Measurements from ENCODE around the gene DNAJB1. TPM values are rescaled to one million over a fixed set of nuclear protein-coding genes. Genes with fewer than 3 reads are reported as not detected.

DNAJB1 gene
- total RNA-seq, 2 experiments from 2014 or later = 48.1 to 49.5 TPM

DNA sequence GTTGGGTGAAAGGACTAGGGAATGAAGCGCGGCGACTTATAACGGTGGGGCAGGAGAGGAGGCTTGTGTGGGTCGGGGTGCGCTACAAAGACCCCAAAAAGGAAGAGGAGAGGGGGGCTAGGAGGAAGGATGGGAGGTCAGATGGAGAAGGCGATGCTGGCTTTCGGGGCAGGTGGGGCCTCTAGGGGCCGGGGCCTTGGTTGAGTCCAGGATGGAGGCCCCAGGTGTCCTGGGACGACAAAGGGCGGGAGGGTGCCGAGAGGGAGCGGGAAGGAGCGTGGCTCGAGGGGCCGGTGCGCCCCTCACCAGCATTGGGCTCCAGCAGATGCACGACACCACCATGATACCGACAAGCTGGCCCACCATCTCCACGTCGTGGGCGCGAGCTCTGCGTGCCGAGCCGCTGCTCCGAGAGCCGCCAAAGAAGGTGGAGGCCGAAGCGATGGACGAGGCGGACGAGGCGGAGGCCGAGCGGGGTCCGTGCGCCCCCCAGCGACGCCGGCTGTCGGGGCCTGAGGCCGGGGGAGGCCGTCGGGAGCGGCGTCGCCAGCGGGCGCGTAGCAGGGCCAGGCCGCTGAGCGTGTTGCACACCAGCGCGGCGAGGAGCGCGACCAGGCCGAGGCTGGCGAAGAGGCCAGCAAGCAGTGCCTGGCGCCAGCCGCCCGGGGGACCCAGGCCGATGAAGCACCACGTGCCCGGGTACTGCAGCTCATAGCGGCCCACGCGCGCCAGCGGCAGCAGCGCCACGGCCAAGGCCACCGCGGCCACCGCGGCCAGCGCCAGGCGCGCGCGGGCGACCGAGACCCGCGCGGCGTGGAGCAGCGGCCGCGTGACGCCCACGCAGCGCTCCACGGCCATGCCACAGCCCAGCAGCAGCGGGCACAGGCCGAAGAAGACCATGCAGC is 44.9 kb downstream of the DNAJB1 start:
- no peak overlapping the region for H3K27ac Mint-ChIP-seq
- peak overlapping the region; percentile 47 for H3K4me3 Mint-ChIP-seq
- peaks cover 31% of the 10 kb centered on the region for H3K4me1 Mint-ChIP-seq (ENCODE audit: low read depth)
- no peak for DNase-seq
- H3K9me3 Mint-ChIP-seq = no peaks in the 10 kb centered on the region
- intact Hi-C loops (cut with micrococcal nuclease) = loop anchor here (2.0 to 5.0 kb wide), 3 partner anchors 113 to 591 kb away; partner anchors contain the start of gene ADGRL1
- CTCF ChIA-PET = interaction anchor here (0.6 to 3.5 kb wide), 11 partner anchors 8 to 337 kb away, joined by 3 to 24 read pairs (median 3); partner anchors contain the start of genes ASF1B and PKN1
- H3K36me3 Mint-ChIP-seq (ENCODE audit: low read depth) = peaks cover 4% of the 10 kb centered on the region
- peaks cover 19% of the 10 kb centered on the region for H3K27me3 Mint-ChIP-seq (ENCODE audit: low read depth)

DNA sequence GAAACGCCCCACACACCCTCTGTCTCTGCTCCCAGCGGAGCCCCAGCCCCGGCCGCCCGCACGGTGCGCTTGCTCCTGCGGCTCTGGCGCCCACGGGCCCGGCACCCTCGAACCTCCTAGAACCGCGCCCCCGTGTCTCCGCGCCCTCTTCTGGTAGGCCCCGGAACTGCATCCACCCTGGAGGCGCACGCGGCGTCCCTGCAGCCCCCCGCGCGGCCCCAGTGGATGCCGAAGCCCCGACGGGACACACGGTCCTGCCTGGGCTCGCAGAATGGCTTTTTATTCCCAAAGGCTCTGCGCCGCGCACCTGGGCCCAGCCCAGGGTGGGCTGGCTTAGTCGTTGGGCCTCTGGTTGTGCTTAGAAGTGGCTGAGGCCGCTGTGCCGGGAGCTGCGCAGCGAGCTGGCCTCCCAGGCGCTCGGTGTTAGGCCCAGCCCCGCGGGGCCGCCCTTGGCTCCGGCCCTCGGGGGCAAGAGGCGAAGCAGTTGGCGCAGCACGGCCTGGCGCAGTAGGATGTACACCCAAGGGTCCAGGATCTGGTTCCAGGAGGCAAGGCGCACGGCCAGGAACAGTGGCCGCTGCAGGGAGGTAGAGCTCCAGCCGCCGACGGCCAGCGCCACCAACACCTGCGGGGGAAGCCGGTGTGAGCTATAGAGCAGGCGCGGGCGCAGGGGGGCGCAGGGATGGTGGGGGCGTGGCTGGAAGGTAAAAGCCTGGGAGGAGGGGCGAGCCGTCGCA is 45.8 kb downstream of the DNAJB1 start:
- intact Hi-C loops (cut with micrococcal nuclease) = loop anchor here (1.0 to 5.0 kb wide), 4 partner anchors 40 to 590 kb away; partner anchors contain the start of gene ADGRL1
- Mint-ChIP-seq H3K9me3 (no peaks in the 10 kb centered on the region), H3K4me3 (no peak overlapping the region), H3K27me3 (ENCODE audit: low read depth) (peaks cover 19% of the 10 kb centered on the region), H3K4me1 (ENCODE audit: low read depth) (peaks cover 31% of the 10 kb centered on the region), H3K27ac (no peak overlapping the region), H3K36me3 (ENCODE audit: low read depth) (peaks cover 4% of the 10 kb centered on the region)
- CTCF ChIA-PET = interaction anchor here (0.6 to 3.5 kb wide), 15 partner anchors 9 to 336 kb away, joined by 3 to 24 read pairs (median 3); partner anchors contain the start of genes ASF1B and PKN1
- peak; percentile 83 for DNase-seq

DNA sequence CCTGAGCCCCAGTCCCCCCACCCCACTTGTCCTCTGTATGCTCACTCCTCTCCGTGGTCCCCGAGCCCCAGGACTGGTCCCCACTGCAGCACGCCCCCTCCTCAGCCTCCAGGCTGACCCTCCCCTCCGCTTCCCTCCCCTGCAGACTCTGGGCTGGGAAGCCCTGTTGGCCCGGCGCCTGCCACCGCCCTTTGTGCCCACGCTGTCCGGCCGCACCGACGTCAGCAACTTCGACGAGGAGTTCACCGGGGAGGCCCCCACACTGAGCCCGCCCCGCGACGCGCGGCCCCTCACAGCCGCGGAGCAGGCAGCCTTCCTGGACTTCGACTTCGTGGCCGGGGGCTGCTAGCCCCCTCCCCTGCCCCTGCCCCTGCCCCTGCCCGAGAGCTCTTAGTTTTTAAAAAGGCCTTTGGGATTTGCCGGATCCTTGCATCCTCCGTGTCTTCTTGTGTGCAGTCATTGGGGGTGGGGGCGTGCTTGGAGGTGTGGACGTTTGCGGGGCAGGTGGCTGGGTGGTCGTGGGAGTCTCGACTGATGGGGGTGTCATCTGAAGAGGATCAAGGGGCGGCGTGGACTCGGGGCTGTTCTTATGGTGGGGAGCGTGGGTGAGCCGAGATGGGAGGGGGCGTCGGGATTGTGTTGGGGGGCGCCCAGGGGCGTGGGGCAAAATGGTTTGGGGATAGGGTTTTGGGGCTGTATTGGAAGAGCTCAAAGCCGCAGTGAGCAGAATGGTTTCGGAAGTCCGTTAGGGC is 46.6 kb downstream of the DNAJB1 start:
- H3K36me3 Mint-ChIP-seq (ENCODE audit: low read depth) = peaks cover 4% of the 10 kb centered on the region
- no peaks in the 10 kb centered on the region for H3K9me3 Mint-ChIP-seq
- DNase-seq = no peak
- H3K27ac Mint-ChIP-seq = no peak overlapping the region
- CTCF ChIA-PET = interaction anchor here (0.6 to 3.5 kb wide), 6 partner anchors 10 to 40 kb away, joined by 3 to 24 read pairs (median 6); partner anchors contain the start of gene PKN1
- intact Hi-C loops (cut with micrococcal nuclease) = loop anchor here (1.0 to 5.0 kb wide), 4 partner anchors 39 to 589 kb away; partner anchors contain the start of gene ADGRL1
- H3K4me3 Mint-ChIP-seq = no peak overlapping the region
- peaks cover 30% of the 10 kb centered on the region for H3K4me1 Mint-ChIP-seq (ENCODE audit: low read depth)
- peaks cover 19% of the 10 kb centered on the region for H3K27me3 Mint-ChIP-seq (ENCODE audit: low read depth)

DNA sequence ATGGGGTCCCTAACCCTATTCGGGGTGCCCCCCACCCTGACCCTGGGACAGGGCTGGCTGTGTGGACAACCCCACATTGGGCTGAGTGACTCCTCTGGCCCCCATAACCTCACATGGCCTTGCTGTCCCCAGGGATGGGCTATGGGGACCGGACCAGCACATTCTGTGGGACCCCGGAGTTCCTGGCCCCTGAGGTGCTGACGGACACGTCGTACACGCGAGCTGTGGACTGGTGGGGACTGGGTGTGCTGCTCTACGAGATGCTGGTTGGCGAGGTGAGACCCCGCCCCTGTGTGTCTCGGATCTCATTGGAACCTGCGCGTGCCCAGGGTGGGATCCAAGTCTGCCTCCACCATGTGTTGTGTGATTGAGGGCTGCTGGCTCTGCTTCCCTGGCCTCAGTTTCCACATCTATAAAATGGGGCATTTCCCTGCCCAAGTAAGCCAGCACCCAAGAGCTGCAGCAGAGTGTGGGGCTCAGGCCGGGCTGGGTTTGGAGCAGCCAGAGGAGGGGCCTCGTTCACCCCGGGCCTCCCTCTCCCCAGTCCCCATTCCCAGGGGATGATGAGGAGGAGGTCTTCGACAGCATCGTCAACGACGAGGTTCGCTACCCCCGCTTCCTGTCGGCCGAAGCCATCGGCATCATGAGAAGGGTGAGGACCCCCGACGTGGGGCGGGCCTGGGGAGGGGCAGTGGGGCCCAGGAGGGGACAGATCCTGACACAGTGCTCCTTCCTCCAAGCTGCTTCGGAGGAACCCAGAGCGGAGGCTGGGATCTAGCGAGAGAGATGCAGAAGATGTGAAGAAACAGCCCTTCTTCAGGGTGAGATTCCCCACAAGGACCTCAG is 47.9 kb downstream of the DNAJB1 start:
- H3K9me3 Mint-ChIP-seq = no peaks in the 10 kb centered on the region
- no peak overlapping the region for H3K4me3 Mint-ChIP-seq
- CTCF ChIA-PET = no interaction called here
- H3K36me3 Mint-ChIP-seq (ENCODE audit: low read depth) = peaks cover 6% of the 10 kb centered on the region
- H3K4me1 Mint-ChIP-seq (ENCODE audit: low read depth) = peaks cover 19% of the 10 kb centered on the region
- intact Hi-C loops (cut with micrococcal nuclease) = loop anchor here (5.0 kb wide), 2 partner anchors 263 to 588 kb away; partner anchors contain the start of gene ADGRL1
- DNase-seq = no peak
- peaks cover 16% of the 10 kb centered on the region for H3K27me3 Mint-ChIP-seq (ENCODE audit: low read depth)
- H3K27ac Mint-ChIP-seq = no peak overlapping the region

DNA sequence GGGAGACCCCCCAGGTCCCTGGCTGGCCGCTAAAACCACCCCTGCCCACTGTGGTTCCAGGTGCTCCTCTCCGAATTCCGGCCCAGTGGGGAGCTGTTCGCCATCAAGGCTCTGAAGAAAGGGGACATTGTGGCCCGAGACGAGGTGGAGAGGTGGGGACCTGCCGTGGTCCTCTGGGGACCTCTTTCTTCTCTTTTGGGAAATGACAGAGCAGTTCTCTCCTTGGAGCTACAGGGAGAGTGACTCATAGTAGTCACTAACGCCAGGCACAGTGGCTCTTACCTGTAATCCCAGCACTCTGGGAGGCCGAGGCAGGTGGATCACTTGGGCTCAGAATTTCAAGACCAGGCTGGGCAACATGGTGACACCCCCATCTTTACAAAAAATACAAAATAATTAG is 50.4 kb downstream of the DNAJB1 start:
- H3K9me3 Mint-ChIP-seq = no peaks in the 10 kb centered on the region
- H3K36me3 Mint-ChIP-seq (ENCODE audit: low read depth) = peaks cover 12% of the 10 kb centered on the region
- intact Hi-C loops (cut with micrococcal nuclease) = no loop called here
- no peak for DNase-seq
- H3K27ac Mint-ChIP-seq = no peak overlapping the region
- peaks cover 3% of the 10 kb centered on the region for H3K27me3 Mint-ChIP-seq (ENCODE audit: low read depth)
- H3K4me3 Mint-ChIP-seq = no peak overlapping the region
- peaks cover 6% of the 10 kb centered on the region for H3K4me1 Mint-ChIP-seq (ENCODE audit: low read depth)
- CTCF ChIA-PET = interaction anchor here (0.7 to 1.4 kb wide), 2 partner anchors 12 kb away, joined by 3 to 8 read pairs; no protein-coding TSS in a partner anchor

DNA sequence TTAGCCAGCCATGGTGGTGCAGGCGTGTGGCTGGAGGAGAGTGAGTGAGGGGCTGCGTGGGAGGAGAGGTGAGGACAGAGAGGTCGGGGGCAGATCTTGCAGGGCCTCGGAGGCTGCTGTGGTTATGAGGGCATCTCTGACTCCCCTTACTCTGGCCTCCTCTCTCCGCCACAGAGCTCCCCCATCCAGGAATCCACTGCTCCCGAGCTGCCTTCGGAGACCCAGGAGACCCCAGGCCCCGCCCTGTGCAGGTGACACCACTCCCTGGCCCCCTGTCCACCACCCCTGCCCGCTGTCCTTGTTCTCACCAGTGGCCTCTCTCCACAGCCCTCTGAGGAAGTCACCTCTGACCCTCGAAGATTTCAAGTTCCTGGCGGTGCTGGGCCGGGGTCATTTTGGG is 50.8 kb downstream of the DNAJB1 start:
- DNase-seq = no peak
- no peaks in the 10 kb centered on the region for H3K27me3 Mint-ChIP-seq (ENCODE audit: low read depth)
- no peaks in the 10 kb centered on the region for H3K9me3 Mint-ChIP-seq
- intact Hi-C loops (cut with micrococcal nuclease) = no loop called here
- H3K4me1 Mint-ChIP-seq (ENCODE audit: low read depth) = peaks cover 2% of the 10 kb centered on the region
- H3K36me3 Mint-ChIP-seq (ENCODE audit: low read depth) = peaks cover 12% of the 10 kb centered on the region
- no peak overlapping the region for H3K4me3 Mint-ChIP-seq
- CTCF ChIA-PET = interaction anchor here (1.4 to 2.0 kb wide), 2 partner anchors 12 to 331 kb away, joined by 6 to 8 read pairs; partner anchors contain the start of gene ASF1B
- no peak overlapping the region for H3K27ac Mint-ChIP-seq

Small RNA genes lying within 50 kb of the gene (microRNA-seq; reads per million reads assigned to microRNA genes)
- gene MIR639 (ENCODE audit: borderline microRNAs expressed, borderline replicate concordance) = not detected

Other genes with a start within 250 kb of the DNAJB1 start
- gene ADGRE5, start 137.0 kb downstream of the DNAJB1 start, total RNA-seq = 100 to 1,000 TPM; 173 to 187 TPM
- 100 to 1,000 TPM; 219 to 227 TPM for gene DDX39A, start 99.1 kb downstream of the DNAJB1 start, total RNA-seq
- gene PKN1, start 85.1 kb downstream of the DNAJB1 start, total RNA-seq = 100 to 1,000 TPM; 159 to 164 TPM
- not detected for gene PTGER1, start 43.0 kb downstream of the DNAJB1 start, total RNA-seq
- 10 to 100 TPM; 15.4 to 16.5 TPM for gene GIPC1, start 22.3 kb downstream of the DNAJB1 start, total RNA-seq
- 100 to 1,000 TPM; 102 to 105 TPM for gene TECR, start 11.2 kb upstream of the DNAJB1 start, total RNA-seq
- gene NDUFB7, start 53.7 kb upstream of the DNAJB1 start, total RNA-seq = 100 to 1,000 TPM; 117 to 123 TPM
- under 1 TPM; 0.15 to 0.26 TPM for gene CLEC17A, start 64.7 kb upstream of the DNAJB1 start, total RNA-seq
- not detected for gene ADGRE3, start 156.4 kb upstream of the DNAJB1 start, total RNA-seq
- 10 to 100 TPM; 28.6 to 31.7 TPM for gene ZNF333, start 171.7 kb upstream of the DNAJB1 start, total RNA-seq